ENCODE measurements around the gene MOB3A.

Gene MOB3A

DNA sequence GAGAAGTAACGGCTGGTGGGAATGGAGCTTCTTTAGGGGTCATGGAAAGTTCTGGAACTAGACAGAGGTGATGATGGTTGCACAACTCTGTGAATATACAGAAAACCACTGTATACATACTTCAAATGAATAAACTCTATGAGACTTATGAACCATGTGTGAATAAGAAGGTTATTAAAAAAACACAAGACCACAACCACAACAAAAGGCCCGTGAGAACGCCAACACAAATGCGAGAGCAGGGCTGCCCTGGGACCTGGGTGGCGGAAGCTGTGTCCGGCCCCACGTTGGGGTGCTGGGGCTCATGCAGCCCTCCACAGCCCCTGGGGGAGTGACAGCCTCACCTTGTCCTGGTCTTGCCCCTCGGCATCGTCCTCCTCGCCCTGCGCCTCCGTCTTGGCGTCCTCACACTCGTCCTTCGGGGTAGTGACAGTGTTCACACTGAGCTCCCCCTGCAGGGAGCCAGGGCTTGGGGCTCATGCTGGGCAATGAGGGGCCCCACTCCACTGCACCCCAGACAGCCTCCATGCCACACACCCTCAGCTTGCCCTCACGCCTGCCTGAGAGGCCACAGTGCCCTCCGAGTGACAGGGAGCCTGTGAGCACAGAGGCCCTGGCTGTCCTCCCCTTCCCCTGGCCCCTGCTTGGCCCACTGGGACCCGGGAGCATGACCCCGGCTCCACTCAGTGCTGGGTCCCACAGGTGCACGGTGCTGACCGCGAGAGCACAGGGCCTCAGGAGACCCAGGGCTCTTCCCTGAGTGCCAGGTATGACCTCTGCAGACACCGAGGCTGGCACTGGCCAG, 16.6 kb upstream of the MOB3A start:
- no peaks in the 10 kb centered on the region for H3K27me3 ChIP-seq (ENCODE audit: control insufficient read depth, insufficient read depth, low read length)
- no peak overlapping the region for H3K9ac ChIP-seq (ENCODE audit: low read depth, low read length)
- peaks cover 96% of the 10 kb centered on the region for H3K36me3 ChIP-seq (ENCODE audit: control insufficient read depth, insufficient read depth, low read length)
- H3K4me1 ChIP-seq (ENCODE audit: control insufficient read depth, insufficient read depth, low read length) = no peaks in the 10 kb centered on the region
- no peak overlapping the region for H3K4me3 ChIP-seq (ENCODE audit: low read depth, low read length)
- H3K9me3 ChIP-seq (ENCODE audit: control insufficient read depth, insufficient read depth, low read length) = no peaks in the 10 kb centered on the region

DNA sequence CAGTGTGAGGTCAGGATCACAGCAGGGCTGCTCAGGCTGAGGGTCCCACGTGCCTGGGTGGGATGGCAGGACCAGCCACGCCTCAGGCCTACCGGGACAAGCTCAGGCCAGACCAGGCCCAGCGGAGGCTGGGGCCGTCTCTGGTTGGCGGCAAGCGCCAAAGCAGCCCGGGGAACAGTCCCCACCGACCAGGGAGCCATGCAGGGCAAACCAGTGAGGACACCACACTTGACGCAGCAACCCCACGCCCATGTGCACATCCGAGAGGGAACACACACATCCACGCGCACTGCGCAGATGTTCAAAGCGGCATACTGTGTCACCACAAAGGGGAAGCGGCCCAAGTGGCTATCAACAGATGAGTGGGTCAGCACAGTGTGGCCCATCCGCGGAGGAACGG, 15.8 kb upstream of the MOB3A start:
- Histone ChIP-seq H3K36me3 (ENCODE audit: control insufficient read depth, insufficient read depth, low read length) (peaks cover 94% of the 10 kb centered on the region), H3K27me3 (ENCODE audit: control insufficient read depth, insufficient read depth, low read length) (no peaks in the 10 kb centered on the region), H3K4me1 (ENCODE audit: control insufficient read depth, insufficient read depth, low read length) (no peaks in the 10 kb centered on the region), H3K4me3 (ENCODE audit: low read depth, low read length) (no peak overlapping the region), H3K9me3 (ENCODE audit: control insufficient read depth, insufficient read depth, low read length) (no peaks in the 10 kb centered on the region), H3K9ac (ENCODE audit: low read depth, low read length) (no peak overlapping the region)

DNA sequence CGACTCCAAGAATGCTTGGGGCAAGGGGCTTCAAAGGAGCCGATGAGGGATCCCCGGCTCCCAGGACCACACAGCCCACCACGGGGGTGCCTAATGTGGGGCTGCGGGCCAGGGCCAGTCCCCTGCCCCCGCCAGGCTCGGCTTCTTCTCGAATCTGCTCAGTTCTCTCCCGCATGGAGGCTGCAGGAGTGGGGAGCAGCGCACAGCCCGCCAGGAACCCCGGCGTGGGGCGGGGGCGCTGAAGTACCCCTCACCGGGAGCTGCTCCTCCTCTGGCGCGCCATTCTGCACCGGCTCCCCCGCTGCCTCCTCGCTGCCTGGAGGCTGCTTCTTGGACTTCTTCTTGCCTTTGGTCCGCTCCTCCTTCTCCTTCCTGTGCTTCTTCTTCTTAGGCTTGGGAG, 15.3 kb upstream of the MOB3A start:
- peaks cover 94% of the 10 kb centered on the region for H3K36me3 ChIP-seq (ENCODE audit: control insufficient read depth, insufficient read depth, low read length)
- H3K9ac ChIP-seq (ENCODE audit: low read depth, low read length) = no peak overlapping the region
- no peaks in the 10 kb centered on the region for H3K27me3 ChIP-seq (ENCODE audit: control insufficient read depth, insufficient read depth, low read length)
- H3K4me1 ChIP-seq (ENCODE audit: control insufficient read depth, insufficient read depth, low read length) = no peaks in the 10 kb centered on the region
- no peaks in the 10 kb centered on the region for H3K9me3 ChIP-seq (ENCODE audit: control insufficient read depth, insufficient read depth, low read length)
- no peak overlapping the region for H3K4me3 ChIP-seq (ENCODE audit: low read depth, low read length)

DNA sequence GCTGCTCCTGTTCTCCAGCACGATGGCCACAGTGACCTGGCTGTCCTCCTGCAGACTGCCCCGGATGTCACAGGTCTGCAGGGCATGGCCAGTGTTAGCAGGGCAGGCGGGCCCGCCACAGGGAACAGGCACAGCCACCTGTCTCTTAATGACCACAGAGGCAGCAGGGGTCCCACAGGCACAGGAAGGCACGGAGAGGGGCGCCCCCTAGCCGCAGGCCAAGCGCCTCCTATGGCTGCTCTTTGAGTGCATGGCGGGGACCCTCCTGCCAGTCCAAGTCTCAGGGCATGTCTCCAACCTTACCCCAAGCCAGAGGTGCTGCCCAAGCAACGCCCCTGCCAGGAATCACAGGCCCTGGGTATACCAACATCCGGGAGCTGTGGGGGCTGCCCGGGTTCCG, 14.7 kb upstream of the MOB3A start:
- no peaks in the 10 kb centered on the region for H3K27me3 ChIP-seq (ENCODE audit: control insufficient read depth, insufficient read depth, low read length)
- H3K9ac ChIP-seq (ENCODE audit: low read depth, low read length) = no peak overlapping the region
- H3K4me1 ChIP-seq (ENCODE audit: control insufficient read depth, insufficient read depth, low read length) = no peaks in the 10 kb centered on the region
- no peak overlapping the region for H3K4me3 ChIP-seq (ENCODE audit: low read depth, low read length)
- no peaks in the 10 kb centered on the region for H3K9me3 ChIP-seq (ENCODE audit: control insufficient read depth, insufficient read depth, low read length)
- H3K36me3 ChIP-seq (ENCODE audit: control insufficient read depth, insufficient read depth, low read length) = peaks cover 94% of the 10 kb centered on the region

DNA sequence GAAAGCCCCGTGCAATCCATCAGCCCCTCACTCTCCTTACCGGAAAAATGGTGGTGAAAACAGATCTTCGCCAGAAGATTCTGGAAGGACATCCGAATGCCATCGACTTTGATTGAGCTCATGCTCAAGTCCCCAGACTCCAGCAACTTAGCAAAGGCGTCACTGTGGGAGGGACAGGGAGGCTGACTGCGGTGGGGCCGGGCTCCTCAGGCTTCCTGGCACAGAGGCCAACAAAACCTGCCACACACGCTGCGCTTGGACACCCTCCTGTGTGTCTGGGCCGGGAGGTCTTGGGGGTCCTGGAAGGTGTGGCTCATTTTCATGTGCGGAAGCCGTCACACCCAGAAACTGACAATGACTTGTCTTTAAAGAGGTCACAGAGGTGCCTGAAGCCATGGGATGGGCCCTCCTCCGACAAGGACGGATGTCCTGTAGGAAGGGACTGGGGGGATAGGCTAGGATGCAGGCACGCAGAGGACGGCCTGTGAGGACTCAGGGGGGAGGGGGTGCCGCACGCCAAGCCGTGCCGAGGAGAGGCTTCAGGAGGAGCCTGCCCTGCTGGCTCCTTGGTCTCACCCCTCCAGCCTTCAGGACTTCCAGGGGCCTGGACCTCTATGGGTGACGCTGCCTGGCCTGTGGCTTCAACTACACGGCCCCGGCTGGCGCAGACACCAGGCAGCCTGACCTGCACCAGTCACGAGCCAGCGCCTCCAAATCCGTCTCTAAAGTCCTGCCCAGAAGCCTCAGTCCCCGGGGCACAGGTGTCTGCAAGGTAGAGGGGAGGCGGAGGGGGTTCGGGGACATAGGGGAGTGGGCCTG, 13.1 kb upstream of the MOB3A start:
- Histone ChIP-seq H3K9ac (ENCODE audit: low read depth, low read length) (no peak overlapping the region), H3K36me3 (ENCODE audit: control insufficient read depth, insufficient read depth, low read length) (peaks cover 88% of the 10 kb centered on the region), H3K4me3 (ENCODE audit: low read depth, low read length) (no peak overlapping the region), H3K9me3 (ENCODE audit: control insufficient read depth, insufficient read depth, low read length) (no peaks in the 10 kb centered on the region), H3K27me3 (ENCODE audit: control insufficient read depth, insufficient read depth, low read length) (no peaks in the 10 kb centered on the region), H3K4me1 (ENCODE audit: control insufficient read depth, insufficient read depth, low read length) (no peaks in the 10 kb centered on the region)

DNA sequence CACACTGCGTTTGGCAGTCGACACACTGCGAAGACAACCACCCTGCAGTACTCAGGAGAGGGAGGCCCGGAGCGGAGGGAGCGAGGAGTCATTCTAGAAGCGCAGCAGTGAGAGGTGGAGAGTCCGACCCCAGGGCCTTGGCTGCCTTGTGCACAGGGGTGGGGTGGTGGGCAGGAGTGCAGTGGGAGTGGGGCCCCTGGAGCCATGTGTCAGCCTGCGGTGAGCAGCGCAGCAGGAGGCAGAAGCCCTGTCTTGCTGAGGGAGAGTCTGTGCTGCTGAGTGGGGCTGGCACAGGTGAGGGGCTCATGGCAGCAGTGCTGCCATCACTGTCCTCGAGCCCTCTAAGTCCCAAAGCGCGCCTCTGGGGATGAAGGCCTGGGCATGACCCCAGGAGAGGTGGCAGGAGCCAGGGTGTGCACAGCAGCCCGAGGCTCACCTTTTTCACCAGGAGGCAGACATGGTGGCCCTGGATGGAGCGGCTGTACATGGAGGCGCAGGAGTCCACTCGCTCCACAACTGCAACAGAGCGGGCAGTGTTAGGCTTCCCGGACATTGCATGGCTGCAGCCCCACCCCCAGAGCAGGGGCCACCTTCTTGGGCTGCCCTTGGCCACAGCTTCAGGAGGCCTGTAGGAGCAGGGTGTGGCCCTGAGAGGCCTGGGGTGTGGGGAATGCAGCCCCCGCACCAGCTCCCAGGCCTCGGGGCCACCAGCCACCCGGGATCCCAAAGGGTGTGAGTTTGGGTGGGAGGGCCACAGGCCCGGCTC, 12.3 kb upstream of the MOB3A start:
- Histone ChIP-seq H3K27me3 (ENCODE audit: control insufficient read depth, insufficient read depth, low read length) (no peaks in the 10 kb centered on the region), H3K9me3 (ENCODE audit: control insufficient read depth, insufficient read depth, low read length) (no peaks in the 10 kb centered on the region), H3K4me1 (ENCODE audit: control insufficient read depth, insufficient read depth, low read length) (no peaks in the 10 kb centered on the region), H3K4me3 (ENCODE audit: low read depth, low read length) (no peak overlapping the region), H3K36me3 (ENCODE audit: control insufficient read depth, insufficient read depth, low read length) (peaks cover 86% of the 10 kb centered on the region), H3K9ac (ENCODE audit: low read depth, low read length) (no peak overlapping the region)

DNA sequence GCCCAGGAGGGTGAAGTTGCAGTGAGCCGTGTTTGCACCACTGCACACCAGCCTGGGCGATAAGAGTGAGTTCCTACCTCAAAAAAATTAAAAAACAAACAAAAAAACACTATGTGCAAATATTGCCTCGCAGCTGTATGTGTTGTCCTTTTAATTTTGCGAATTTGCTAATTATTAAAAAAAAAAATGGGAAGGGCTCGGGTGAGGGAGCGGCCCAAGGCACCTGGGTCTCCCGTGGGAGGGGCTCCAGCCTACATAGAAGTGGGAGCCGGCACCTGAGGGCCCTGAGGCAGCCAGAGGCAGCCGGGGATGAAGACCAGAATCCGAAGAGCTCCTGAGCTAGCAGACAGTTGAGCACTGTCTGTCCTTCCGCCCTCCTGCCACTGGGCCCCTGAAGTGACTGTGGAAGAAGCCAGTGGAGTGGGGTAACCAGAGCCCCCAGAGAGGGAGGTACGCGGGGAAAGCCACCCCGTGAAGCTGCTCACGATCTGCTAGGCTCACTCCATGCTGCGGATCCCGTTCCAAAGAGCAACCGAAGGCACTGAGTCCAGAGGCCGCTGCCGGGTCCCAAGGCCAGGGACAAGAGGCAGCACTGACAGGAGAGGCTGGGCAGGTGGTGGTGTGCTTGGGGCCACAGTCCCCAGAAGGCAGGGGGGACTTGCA, 7.0 kb upstream of the MOB3A start:
- H3K4me3 ChIP-seq (ENCODE audit: low read depth, low read length) = no peak overlapping the region
- H3K9me3 ChIP-seq (ENCODE audit: control insufficient read depth, insufficient read depth, low read length) = no peaks in the 10 kb centered on the region
- H3K27me3 ChIP-seq (ENCODE audit: control insufficient read depth, insufficient read depth, low read length) = no peaks in the 10 kb centered on the region
- H3K36me3 ChIP-seq (ENCODE audit: control insufficient read depth, insufficient read depth, low read length) = peaks cover 71% of the 10 kb centered on the region
- H3K4me1 ChIP-seq (ENCODE audit: control insufficient read depth, insufficient read depth, low read length) = no peaks in the 10 kb centered on the region
- H3K9ac ChIP-seq (ENCODE audit: low read depth, low read length) = no peak overlapping the region

DNA sequence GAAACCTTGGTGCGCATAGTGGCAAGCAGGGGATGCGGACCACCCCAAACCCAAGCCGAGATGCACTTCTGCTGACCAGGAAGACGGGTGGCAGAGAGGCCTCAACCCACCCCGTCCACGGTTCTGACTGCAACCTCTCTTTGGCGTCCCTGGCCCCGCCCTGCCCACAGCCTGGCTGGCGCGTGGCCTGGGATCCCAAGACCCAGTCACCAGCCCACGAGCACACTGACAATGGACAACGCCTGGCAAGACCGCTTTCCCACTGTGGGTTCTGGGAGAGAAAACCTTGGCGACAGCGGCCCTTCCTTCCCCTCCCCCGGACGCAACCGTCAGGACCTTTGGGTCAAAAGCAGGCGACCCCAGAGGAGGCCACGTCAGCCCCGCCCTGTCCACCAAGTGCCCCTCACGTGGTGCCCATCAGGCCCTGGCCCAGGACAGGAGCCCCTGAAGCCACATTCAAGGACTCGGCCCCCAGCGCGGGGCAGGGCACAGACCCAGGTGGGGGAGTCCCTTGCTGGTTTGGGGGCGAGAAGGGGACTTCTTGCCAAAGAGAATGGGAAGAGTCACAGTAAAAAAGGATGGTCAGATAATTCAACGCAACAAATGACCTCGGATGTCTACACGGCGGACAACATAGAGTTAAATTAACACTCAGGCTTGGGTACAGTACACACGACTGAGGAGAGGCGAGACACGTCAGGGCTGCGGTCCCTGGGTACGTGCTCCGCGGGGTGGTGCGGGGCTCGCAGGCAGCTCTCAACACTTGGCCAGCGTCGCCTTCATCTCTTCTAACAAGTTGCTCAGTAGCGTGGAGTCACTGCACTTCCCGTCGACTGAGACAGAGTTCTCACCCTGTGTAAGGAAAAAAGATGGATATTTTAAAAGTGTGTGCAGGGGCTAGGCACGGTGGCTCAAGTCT, 5.5 kb upstream of the MOB3A start:
- peaks cover 62% of the 10 kb centered on the region for H3K36me3 ChIP-seq (ENCODE audit: control insufficient read depth, insufficient read depth, low read length)
- H3K9me3 ChIP-seq (ENCODE audit: control insufficient read depth, insufficient read depth, low read length) = no peaks in the 10 kb centered on the region
- no peaks in the 10 kb centered on the region for H3K4me1 ChIP-seq (ENCODE audit: control insufficient read depth, insufficient read depth, low read length)
- H3K4me3 ChIP-seq (ENCODE audit: low read depth, low read length) = no peak overlapping the region
- no peak overlapping the region for H3K9ac ChIP-seq (ENCODE audit: low read depth, low read length)
- no peaks in the 10 kb centered on the region for H3K27me3 ChIP-seq (ENCODE audit: control insufficient read depth, insufficient read depth, low read length)

DNA sequence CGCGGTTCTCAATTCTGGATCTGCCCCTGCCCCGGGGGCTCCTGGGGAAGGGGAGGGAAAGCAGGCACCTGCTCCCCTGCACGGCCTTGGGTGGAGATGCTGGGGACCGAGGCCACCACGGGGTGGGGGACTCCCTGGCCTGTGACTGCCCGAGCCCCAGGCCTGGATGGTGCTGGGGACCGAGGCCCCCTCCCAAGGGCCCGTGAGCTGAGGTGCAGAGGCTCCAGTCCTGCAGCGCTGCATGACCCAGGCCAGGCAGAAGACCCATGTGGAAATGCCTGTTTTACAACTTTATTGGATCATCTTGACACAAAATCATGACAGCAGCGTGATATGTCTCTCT, 4.6 kb upstream of the MOB3A start:
- Histone ChIP-seq H3K4me3 (ENCODE audit: low read depth, low read length) (no peak overlapping the region), H3K9ac (ENCODE audit: low read depth, low read length) (no peak overlapping the region), H3K36me3 (ENCODE audit: control insufficient read depth, insufficient read depth, low read length) (peaks cover 52% of the 10 kb centered on the region), H3K4me1 (ENCODE audit: control insufficient read depth, insufficient read depth, low read length) (no peaks in the 10 kb centered on the region), H3K27me3 (ENCODE audit: control insufficient read depth, insufficient read depth, low read length) (no peaks in the 10 kb centered on the region), H3K9me3 (ENCODE audit: control insufficient read depth, insufficient read depth, low read length) (no peaks in the 10 kb centered on the region)

DNA sequence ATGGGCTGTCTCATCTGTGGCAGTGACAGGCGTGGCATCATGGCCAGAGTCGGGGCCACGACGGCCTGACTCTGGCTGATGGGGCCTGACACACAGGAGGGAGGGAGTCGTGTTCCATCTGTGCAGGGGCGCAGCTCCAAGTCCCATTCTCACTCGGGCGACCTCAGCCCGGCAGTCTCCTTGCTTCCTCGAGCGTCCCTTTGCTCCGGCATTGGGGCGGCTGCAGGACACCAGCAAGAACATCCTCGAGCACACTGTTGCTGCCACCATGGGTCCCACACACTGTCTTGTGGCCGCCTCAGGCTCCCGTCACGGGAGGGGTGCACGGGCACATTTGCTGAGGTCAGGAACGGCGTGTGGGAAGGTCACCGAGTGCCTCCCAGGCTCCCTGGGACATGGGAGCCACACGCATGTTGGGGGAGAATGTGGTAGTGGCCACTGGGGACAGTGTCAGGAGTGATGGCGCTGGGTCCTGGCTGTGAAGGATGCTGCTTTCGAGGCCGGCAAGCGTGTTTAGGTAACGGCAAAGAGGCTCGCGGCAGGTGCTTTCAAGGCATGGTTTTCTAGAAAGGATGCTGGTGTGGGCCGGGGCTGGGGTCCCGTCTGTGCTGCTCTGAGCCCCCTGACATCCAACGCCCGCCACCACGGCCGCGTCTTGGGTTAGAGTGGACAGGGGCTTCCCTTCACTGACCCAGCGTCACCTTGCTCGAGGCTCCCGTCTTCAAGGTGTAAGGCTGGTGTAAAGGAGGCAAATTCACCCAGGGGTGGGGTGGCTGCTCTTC, 4.0 kb upstream of the MOB3A start:
- H3K4me1 ChIP-seq (ENCODE audit: control insufficient read depth, insufficient read depth, low read length) = no peaks in the 10 kb centered on the region
- H3K36me3 ChIP-seq (ENCODE audit: control insufficient read depth, insufficient read depth, low read length) = peaks cover 49% of the 10 kb centered on the region
- no peak overlapping the region for H3K4me3 ChIP-seq (ENCODE audit: low read depth, low read length)
- H3K27me3 ChIP-seq (ENCODE audit: control insufficient read depth, insufficient read depth, low read length) = no peaks in the 10 kb centered on the region
- H3K9ac ChIP-seq (ENCODE audit: low read depth, low read length) = no peak overlapping the region
- H3K9me3 ChIP-seq (ENCODE audit: control insufficient read depth, insufficient read depth, low read length) = no peaks in the 10 kb centered on the region

Data from iPS-15b (cell line).